Epithelial cell of esophagus (primary cell): ENCODE data around the gene PDE6H.
A peak's percentile ranks its signal among the peaks of the same experiment; 100 is the strongest.

Source experiments
- DNase-seq: peaks from one replicate; pipeline ENCODE4 v3.0.0; 2010; ENCODE audit warnings: low read depth
- H3K4me3 ChIP-seq: 2 replicates; pipeline ENCODE4 v1.5.1; 2011; ENCODE audit warnings: mild to moderate bottlenecking, low read length, control low read depth
- CTCF ChIP-seq: IDR thresholded peaks from 2 replicates; pipeline ENCODE4 v1.5.1; 2011; ENCODE audit warnings: low read depth, mild to moderate bottlenecking, low read length, control low read depth, inconsistent platforms; ENCODE audit not compliant: insufficient read depth; ENCODE audit errors: missing control alignments

Gene PDE6H

GRCh38 chr12:14960548-14961465 lies 12.0 kb upstream of the PDE6H start:
- no peak for TF ChIP-seq CTCF
- no peak overlapping the region for H3K4me3 ChIP-seq
- peak; percentile 65 for DNase-seq

- peak; percentile 78 for DNase-seq
- TF ChIP-seq CTCF = no peak
- no peak within 1 kb of the TSS for H3K4me3 ChIP-seq
These were observed 11.2 kb upstream of the PDE6H start, which contains the start of gene ARHGDIB for GRCh38 chr12:14961466-14962152. TSS of gene ARHGDIB (minus strand) at chr12:14961601. CDS start at chr12:14950712, 10,889 bp downstream.

GRCh38 chr12:14962153-14962539 lies 10.7 kb upstream of the PDE6H start:
- TF ChIP-seq CTCF = no peak
- no peak overlapping the region for H3K4me3 ChIP-seq
- DNase-seq = no peak

GRCh38 chr12:14962797-14963196 lies 10.0 kb upstream of the PDE6H start:
- DNase-seq = no peak
- TF ChIP-seq CTCF = no peak
- no peak overlapping the region for H3K4me3 ChIP-seq

- DNase-seq = no peak
- no peak for TF ChIP-seq CTCF
- H3K4me3 ChIP-seq = no peak overlapping the region
These were observed 9.3 kb upstream of the PDE6H start for GRCh38 chr12:14963520-14963919.

- no peak for DNase-seq
- no peak for TF ChIP-seq CTCF
- no peak overlapping the region for H3K4me3 ChIP-seq
These were observed 8.4 kb upstream of the PDE6H start for GRCh38 chr12:14964406-14964805.

GRCh38 chr12:14965221-14965620 lies 7.6 kb upstream of the PDE6H start:
- H3K4me3 ChIP-seq = no peak overlapping the region
- no peak for TF ChIP-seq CTCF
- no peak for DNase-seq
